ENCODE results near the gene SUCLG2. TPM values are rescaled to one million over a fixed set of nuclear protein-coding genes. Genes with fewer than 3 reads are reported as not detected.

The SUCLG2 gene
- total RNA-seq, 1 experiment from 2014 or later, result 38.5 TPM

DNA sequence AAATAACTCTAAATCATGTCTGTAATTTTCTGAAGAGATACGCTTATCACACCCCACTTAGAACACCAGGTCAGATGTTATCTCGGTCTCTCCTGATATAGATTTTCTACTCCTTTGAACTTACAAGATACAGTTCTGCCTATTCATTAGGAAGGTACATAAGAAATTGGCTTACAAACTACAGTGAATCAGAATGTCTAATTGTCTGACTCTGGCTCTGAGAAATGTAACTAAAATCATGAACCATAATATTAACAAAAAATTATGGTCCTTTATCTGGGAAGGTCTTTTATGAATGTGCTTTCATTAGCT lies 235.2 kb downstream of the SUCLG2 start:
- Histone ChIP-seq H4K5ac (ENCODE audit: insufficient read length, low read depth, low read length) (no peak overlapping the region), H2BK120ac (ENCODE audit: low read depth, low read length, poor library complexity, severe bottlenecking) (no peak overlapping the region), H2BK20ac (ENCODE audit: low read depth, low read length, poor library complexity, severe bottlenecking) (no peak overlapping the region), H3K4me2 (ENCODE audit: insufficient read depth, insufficient read length, low read length) (no peak overlapping the region), H3K79me2 (ENCODE audit: insufficient read depth, low read length) (no peaks in the 10 kb centered on the region), H3K4me1 (ENCODE audit: insufficient read depth, low read length) (no peaks in the 10 kb centered on the region), H3K9ac (ENCODE audit: extremely low read depth, insufficient read length, low read length) (no peak overlapping the region), H4K91ac (ENCODE audit: insufficient read length, low read depth, low read length) (no peak overlapping the region), H3K27me3 (ENCODE audit: insufficient read depth, low read length) (no peaks in the 10 kb centered on the region), H3K4ac (ENCODE audit: low read depth, low read length) (no peak overlapping the region), H3K23ac (ENCODE audit: insufficient read length, low read depth, low read length) (no peak overlapping the region), H3T11ph (ENCODE audit: low read length) (no peak overlapping the region), H3K27ac (ENCODE audit: insufficient read length, low read depth, low read length) (no peak overlapping the region), H3K56ac (ENCODE audit: insufficient read length, low read depth, low read length) (no peak overlapping the region), H4K8ac (replicated peaks; ENCODE audit: insufficient read length, low read depth, low read length) (no peak overlapping the region), H2AK5ac (ENCODE audit: insufficient read length, low read length) (no peak overlapping the region), H2BK15ac (ENCODE audit: low read depth, low read length) (no peak overlapping the region), H3K9me3 (ENCODE audit: control insufficient read depth, low read depth, low read length) (no peaks in the 10 kb centered on the region), H3K23me2 (ENCODE audit: insufficient read length, low read depth, low read length, poor library complexity, severe bottlenecking) (no peaks in the 10 kb centered on the region), H2BK12ac (ENCODE audit: insufficient read length, low read depth, low read length) (no peak overlapping the region), H4K20me1 (ENCODE audit: control insufficient read depth, insufficient read depth, insufficient read length) (no peaks in the 10 kb centered on the region), H3K18ac (ENCODE audit: insufficient read length, low read depth, low read length) (no peak overlapping the region), H2AFZ (ENCODE audit: low read length) (no peak overlapping the region), H3K79me1 (ENCODE audit: insufficient read depth, low read depth, low read length, poor library complexity, severe bottlenecking) (no peaks in the 10 kb centered on the region), H3K14ac (ENCODE audit: insufficient read depth, low read length) (no peak overlapping the region), H2BK5ac (ENCODE audit: insufficient read length, low read length) (no peak overlapping the region)
- TF ChIP-seq, protein P1, sequence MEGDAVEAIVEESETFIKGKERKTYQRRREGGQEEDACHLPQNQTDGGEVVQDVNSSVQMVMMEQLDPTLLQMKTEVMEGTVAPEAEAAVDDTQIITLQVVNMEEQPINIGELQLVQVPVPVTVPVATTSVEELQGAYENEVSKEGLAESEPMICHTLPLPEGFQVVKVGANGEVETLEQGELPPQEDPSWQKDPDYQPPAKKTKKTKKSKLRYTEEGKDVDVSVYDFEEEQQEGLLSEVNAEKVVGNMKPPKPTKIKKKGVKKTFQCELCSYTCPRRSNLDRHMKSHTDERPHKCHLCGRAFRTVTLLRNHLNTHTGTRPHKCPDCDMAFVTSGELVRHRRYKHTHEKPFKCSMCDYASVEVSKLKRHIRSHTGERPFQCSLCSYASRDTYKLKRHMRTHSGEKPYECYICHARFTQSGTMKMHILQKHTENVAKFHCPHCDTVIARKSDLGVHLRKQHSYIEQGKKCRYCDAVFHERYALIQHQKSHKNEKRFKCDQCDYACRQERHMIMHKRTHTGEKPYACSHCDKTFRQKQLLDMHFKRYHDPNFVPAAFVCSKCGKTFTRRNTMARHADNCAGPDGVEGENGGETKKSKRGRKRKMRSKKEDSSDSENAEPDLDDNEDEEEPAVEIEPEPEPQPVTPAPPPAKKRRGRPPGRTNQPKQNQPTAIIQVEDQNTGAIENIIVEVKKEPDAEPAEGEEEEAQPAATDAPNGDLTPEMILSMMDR (conservative IDR thresholded peaks at IDR 0.05), result no peak
- no peak for DNase-seq
- H3K9me3 Mint-ChIP-seq, result no peaks in the 10 kb centered on the region; a peak in 3 of 5 replicates
- H3K4me1 Mint-ChIP-seq, result no peaks in the 10 kb centered on the region
- H3K36me3 Mint-ChIP-seq (ENCODE audit: insufficient read depth in 1 of 3, low read depth in 3 of 3), result peaks cover 0 to 5% (median 0%) of the 10 kb centered on the region in 3 experiments; a peak in 2 of 7 replicates
- no peaks in the 10 kb centered on the region for H3K27me3 Mint-ChIP-seq (ENCODE audit: low read depth)
- no peak overlapping the region for H3K4me3 Mint-ChIP-seq
- no peak overlapping the region for H3K27ac Mint-ChIP-seq
- WGBS (ENCODE audit: extremely low coverage, insufficient read length, low lambda C conversion rate), result no CpG with 5 or more reads among the region's 2 CpGs

Measured in H9 (cell line).